Activated CD8-positive, alpha-beta memory T cell treated with anti-CD3 and anti-CD28 coated beads, Interleukin-2, amount 50 U/mL, for 48 hours (primary cell): ENCODE data around the gene TPTE.
"Not testable (repeated sequence)": the region's sequence is repeated elsewhere in the genome, so short reads cannot be mapped to it uniquely, and the experiment has no call there.

Experiments
- DNase-seq: peaks from one replicate; pipeline ENCODE4 v3.0.0-alpha.2; 2020

The TPTE gene

DNA sequence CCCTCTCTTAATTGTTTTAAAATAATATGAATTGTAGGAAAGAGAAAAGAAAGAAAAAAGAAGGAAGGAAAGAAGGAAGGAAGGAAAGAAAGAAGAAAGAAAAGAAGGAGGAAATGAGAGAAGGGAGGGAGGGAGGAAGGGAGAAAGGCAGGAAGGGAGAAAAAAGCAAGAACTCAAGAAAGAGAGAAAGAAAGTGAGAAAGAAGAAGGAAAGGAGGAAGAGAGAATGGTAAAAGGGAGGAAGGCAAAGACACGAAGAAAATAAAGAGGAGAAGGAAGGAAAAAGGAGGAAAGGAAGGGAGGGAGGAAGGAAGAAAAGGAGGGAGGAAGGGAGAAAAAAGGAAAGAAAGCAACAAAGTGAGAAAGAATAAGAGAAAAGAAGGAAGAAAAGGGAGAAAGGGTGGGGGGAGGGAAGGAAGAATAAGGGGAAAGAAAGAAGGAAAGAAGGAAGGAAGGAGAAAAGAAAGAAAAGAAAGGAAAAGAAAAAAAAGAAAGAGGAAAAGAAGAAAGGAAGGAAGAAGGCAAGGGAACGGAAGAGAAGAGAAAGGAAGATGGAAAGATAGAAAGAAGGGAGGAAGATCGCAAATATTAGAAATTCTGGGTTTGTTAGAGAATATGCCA lies 95.9 kb downstream of the TPTE start:
- DNase-seq: not testable (repeated sequence)

DNA sequence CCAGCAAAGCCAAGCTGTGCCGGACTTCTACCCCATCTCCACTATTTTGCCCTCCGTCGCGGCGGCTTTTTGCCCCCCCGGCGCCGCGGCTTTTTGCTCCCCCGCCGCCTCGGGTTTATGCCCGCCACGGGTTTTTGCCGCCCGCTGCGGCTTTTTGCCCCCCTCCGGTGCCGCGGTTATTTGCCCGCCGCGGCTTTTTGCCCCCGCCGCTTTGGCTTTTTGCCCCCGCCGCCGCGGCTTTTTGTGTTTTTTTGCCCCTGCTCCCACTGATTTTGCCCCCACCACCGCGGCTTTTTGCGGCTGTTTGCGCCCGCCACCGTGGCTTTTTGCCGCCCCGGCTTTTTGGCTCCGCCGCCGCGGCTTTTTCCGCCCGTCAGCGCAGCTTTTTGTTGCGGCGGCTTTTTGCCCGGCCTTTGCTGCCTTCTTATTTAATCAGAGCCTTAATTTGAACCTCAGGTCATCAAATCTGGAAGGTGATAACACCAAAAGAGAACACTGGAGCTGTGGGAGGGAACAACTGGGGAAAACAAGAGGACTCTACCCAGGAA lies 106.0 kb downstream of the TPTE start:
- no peak for DNase-seq

DNA sequence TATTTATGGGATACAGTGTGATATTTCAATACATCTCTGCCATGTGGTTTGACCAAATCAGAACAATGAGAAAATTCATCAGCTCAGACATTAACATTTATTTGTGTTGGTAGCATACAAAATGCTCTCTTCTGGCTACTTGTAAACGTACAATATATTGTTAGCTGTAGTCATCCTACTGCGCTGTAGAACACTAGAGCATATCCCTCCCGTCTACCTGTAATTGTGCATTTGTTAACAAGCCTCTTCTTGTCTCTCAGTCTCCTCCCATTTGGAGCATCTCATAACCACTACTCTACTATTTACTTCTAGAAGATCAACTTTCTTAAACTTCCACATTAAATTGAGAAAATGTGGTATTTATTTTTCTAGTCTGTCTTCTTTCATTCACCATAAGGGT lies 107.9 kb downstream of the TPTE start:
- not testable (repeated sequence) for DNase-seq

DNA sequence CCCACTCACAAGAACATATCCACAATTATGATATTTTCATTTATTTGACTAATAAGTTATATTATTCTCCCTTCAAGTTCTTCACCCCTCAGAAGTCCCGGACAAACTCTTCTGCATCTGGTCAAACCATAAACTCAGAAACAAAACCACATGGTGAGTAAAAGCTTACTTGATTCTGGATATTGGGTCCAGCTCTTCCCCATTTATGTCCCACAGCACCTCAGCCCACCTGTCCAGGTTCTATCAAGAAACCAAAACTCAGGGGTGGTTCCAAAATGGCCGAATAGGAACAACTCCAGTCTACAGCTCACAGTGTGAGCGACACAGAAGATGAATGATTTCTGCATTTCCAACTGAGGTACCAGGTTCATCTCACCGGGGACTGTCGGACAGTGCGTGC lies 109.4 kb downstream of the TPTE start:
- not testable (repeated sequence) for DNase-seq

DNA sequence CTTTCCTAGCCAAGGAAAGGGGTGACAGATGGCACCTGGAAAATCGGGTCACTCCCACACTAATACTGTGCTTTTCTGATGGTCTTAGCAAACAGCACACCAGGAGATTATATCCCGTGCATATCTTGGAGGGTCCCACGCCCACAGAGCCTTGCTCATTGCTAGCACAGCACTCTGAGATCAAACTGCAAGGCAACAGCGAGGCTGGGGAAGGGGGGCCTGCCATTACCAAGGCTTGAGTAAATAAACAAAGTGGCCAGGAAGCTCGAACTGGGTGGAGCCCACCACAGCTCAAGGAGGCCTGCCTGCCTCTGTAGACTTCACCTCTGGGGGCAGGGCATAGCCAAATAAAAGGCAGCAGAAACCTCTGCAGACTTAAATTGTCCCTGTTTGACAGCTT lies 109.9 kb downstream of the TPTE start:
- DNase-seq: not testable (repeated sequence)

DNA sequence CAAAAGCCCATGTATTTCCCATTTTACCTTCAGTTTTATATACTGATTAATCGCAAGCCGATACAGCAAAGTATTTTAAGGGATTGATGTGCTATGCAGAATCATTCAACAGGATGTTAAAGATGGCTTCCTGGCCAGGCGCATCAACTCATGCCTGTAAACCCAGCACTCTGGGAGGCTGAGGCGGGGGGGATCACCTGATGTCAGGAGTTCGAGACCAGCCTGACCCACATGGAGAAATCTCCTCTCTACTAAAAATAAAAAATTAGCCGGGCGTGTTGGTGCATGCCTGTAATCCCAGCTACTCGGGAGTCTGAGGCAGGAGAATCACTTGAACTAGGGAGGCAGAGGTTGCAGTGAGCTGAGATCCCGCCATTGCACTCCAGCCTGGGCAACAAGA lies 116.8 kb downstream of the TPTE start:
- not testable (repeated sequence) for DNase-seq

DNA sequence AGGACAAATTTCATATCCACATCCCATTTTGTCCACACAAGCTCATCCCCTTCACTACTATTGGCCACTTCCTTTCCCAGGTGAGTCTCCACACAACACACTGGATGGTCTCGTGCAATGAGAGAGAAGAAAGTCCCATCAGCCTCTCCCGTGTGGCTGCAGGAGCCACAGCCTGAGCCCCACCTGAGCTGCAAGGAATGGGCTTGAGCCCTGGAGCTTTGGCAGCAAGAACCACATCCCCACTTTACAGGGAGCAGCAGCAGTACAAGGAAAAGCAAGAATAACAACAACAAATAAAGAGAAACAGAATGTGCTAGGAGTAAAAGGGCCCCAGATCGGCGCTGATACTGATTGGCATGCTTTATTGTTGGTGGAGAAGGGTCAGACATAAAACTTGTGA lies 117.7 kb downstream of the TPTE start:
- DNase-seq: no peak

DNA sequence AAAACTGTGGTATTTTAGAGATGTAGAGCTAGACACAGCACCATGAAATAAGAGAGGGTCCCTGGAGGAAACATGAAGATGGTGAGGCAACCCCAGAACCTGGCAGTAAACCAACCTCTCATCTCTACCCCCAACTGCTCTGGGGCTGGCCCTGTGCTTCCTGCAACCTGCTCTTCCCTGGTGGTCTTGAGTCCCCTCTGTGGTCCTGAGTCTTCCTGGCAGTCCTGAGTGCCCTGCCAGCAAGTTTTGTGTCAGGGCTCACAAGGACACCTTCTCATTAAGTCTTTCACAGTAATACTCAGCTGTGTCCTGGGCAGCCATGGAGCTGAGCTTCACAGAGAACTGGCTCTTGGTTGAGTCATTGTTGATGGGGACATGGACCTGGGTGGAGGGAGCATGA lies 118.4 kb downstream of the TPTE start:
- not testable (repeated sequence) for DNase-seq

DNA sequence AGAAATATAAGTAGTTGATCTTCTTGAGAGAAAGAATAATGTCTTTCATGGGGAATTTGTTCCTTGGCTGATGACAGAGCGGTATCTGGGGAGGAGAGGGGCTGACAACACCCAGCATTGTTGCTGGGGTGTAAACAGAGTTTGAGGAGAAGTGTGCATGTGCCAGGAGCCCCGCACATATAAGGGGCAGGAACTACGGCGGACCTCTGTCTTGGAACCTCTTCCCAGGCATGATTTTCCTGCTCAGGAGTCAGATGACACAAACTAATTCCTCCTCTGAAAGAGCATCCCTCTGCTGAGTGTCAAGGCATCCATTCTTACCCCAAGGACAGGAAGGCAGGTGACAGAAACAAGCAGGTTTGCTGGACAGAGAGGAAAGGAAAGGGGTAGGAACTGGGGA lies 119.1 kb downstream of the TPTE start:
- DNase-seq: no peak

DNA sequence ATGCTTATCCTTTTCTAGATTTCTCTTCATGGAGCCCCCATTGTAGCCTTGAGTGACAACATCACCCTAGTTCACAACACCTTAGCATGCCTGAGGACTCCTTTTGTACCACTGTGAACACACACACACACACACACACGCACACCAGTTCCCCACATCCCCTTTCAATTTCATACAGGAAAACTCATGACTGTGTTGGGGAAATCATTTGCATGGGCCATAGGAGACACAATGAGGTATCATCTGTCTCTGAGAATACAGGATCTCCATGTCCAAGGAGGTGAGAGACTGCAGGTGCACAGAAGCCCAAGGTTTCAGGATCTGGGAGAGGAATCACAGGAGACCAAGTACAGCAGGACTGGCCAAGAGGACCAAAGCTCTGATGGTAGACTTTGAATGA lies 119.7 kb downstream of the TPTE start:
- DNase-seq: no peak

DNA sequence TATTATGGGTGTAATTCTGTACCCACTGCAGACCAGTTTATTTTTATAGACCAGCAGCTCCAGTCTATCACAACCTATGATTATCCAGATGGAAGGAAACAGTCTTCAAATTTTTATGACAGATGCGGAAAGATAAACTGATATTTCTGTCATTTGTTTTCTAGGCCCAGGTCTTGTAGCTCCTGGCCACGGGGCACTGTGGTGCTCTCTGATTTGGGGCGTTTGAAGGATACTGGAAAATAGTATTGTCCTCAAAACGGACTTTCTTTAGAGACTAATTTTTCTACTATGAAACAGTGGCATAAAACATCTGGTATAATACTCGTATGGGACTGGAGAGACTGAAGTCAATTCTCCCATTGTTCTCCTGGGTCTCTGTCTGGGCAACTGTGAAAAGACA lies 124.3 kb downstream of the TPTE start:
- DNase-seq: not testable (repeated sequence)

DNA sequence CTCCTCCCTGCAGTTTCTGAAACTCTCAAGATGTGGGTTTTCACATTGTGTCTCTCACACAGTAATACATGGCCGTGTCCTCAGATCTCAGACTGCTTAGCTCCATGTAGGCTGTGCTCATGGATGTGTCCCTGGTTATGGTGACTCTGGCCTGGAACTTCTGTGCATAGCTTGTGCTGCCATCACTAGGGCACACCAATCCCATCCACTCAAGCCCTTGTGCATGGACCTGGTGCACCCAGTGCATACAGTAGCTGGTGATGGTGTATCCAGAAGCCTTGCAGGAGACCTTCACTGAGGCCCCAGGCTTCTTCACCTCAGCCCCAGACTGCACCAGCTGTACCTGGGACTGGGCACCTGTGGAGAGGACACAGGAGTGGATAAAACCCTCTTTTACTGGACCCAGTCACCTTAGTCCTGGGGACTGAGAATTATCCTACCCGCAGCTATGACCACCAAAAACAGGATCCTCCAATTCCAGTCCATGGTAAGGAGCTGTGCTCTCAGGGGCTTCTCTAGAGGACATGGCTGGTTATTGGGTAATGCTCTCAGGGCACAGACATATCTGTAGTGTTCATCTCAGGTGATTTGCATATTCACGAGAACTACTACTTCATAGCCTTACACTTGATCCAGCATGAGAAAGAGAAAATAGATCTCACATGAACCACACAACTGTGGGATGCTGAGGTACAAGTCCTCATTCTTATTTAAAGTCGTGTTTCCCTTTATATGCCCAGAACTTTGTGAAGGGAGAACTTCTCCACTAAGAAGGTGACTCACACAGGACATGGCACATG lies 128.2 kb downstream of the TPTE start:
- DNase-seq: not testable (repeated sequence)

DNA sequence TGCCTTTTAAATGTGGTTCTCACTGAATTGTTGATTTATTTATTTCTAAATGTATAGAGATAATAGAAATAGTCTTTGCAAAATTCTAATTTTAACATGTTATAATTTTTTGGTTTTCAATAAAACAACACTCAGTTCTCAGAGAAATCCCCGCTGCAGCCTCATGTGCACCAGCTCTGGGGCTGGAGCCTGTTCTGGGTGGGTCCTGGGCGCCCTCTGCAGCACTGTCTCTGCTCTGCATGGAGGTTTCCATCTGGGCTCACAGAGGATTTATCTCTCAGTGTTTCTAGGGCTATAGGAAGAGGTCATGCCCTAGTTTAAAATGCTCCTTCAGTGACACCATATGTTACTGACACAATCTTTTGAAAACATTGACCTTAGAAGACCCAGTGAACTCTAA lies 128.9 kb downstream of the TPTE start:
- DNase-seq: not testable (repeated sequence)
